Thoracic aorta (tissue), 2 donors: ENCODE measurements around the gene CKS1B. TPM values are rescaled to one million over a fixed set of nuclear protein-coding genes. Genes with fewer than 3 reads are reported as not detected.

Experiments used
- ATAC-seq: fragments of 150-250 bp; one replicate; pipeline ENCODE4 v1.8.0; 2017; ENCODE audit warnings: low read depth; ENCODE audit not compliant: insufficient number of reproducible peaks, low FRiP score
- DNase-seq: peaks from one replicate; pipeline ENCODE4 v3.0.0-alpha.2; 2020; ENCODE audit warnings: low spot score
- H3K27ac ChIP-seq, 2 donors: fragments of 200-600 bp; sonication (generic); 1 replicate in 1 of 2; 2 replicates in 1 of 2; pipeline ENCODE4 v1.5.1; 2016; ENCODE audit warnings: mild to moderate bottlenecking in 2 of 2, moderate library complexity in 2 of 2
- H3K27me3 ChIP-seq: fragments of 200-600 bp; sonication (generic); replicated peaks from 2 replicates; pipeline ENCODE4 v1.6.0; 2016; ENCODE audit warnings: mild to moderate bottlenecking; ENCODE audit not compliant: insufficient read depth
- H3K36me3 ChIP-seq: fragments of 200-600 bp; sonication (generic); one replicate; pipeline ENCODE4 v1.5.1; 2016
- H3K4me1 ChIP-seq, 2 donors: fragments of 200-600 bp; sonication (generic); 1 replicate in 1 of 2; 2 replicates in 1 of 2; pipeline versions ENCODE4 v1.5.1 to v1.6.0; 2016; ENCODE audit warnings: low read depth in 2 of 2, mild to moderate bottlenecking in 1 of 2; ENCODE audit not compliant: control insufficient read depth in 1 of 2
- H3K4me3 ChIP-seq: fragments of 200-600 bp; sonication (generic); 2 replicates; pipeline ENCODE4 v1.5.1; 2016; ENCODE audit warnings: mild to moderate bottlenecking
- H3K9me3 ChIP-seq: fragments of 200-600 bp; sonication (generic); 2 replicates; pipeline ENCODE4 v1.5.1; 2016
- total RNA-seq, 2 donors: library from RNA; depleted of rRNA; stranded (reverse); fragments of >200 nt; gene quantifications; one replicate each; pipeline versions ENCODE4 v1.1.0 to v1.2.3, GENCODE V29; 2016
- TF ChIP-seq, protein P1 (sequence below): fragments of 200-600 bp; sonication (generic); IDR thresholded peaks from one replicate; pipeline ENCODE4 v1.5.1; 2019; ENCODE audit warnings: antibody characterized with exemption

CKS1B gene
- total RNA-seq, 2 donors from 2014 or later = 13.5 to 23.7 TPM

DNA sequence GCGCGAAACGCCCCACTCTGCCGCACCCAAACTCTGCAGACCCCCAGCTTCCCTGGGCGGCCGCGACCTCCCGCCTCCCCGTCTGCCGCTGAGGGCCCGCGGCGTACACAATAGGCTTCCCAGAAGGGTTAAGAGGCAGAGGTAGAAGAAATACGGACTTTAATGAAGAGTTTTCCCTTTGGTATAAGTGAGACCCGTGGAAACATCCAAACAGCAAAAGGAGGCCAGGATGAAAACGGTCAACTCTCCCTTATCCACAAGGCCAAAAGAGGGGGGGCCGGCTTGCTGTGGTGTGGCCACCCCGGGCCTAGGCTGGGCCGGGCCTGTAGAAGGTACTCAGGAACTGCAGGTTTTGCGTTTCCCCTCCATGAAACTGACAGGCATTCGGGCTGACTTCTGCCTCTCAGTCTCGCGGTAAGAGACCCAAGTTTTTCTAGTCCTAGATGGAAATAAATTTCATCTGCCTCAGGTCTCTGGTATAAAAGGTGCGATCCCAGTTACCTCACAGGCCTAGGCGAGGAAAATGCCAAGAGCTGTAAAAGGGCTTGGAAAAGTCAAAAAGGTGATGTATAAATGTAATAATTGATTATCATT lies 12.2 kb upstream of the CKS1B start:
- ATAC-seq (no peak), DNase-seq (no peak)
- no peaks in the 10 kb centered on the region for H3K27me3 ChIP-seq
- peaks cover 40% of the 10 kb centered on the region for H3K36me3 ChIP-seq
- H3K4me1 ChIP-seq = peaks cover 13 to 24% of the 10 kb centered on the region in 2 donors
- H3K4me3 ChIP-seq = peak overlapping the region; percentile 91
- H3K9me3 ChIP-seq = no peaks in the 10 kb centered on the region
- TF ChIP-seq, protein P1, sequence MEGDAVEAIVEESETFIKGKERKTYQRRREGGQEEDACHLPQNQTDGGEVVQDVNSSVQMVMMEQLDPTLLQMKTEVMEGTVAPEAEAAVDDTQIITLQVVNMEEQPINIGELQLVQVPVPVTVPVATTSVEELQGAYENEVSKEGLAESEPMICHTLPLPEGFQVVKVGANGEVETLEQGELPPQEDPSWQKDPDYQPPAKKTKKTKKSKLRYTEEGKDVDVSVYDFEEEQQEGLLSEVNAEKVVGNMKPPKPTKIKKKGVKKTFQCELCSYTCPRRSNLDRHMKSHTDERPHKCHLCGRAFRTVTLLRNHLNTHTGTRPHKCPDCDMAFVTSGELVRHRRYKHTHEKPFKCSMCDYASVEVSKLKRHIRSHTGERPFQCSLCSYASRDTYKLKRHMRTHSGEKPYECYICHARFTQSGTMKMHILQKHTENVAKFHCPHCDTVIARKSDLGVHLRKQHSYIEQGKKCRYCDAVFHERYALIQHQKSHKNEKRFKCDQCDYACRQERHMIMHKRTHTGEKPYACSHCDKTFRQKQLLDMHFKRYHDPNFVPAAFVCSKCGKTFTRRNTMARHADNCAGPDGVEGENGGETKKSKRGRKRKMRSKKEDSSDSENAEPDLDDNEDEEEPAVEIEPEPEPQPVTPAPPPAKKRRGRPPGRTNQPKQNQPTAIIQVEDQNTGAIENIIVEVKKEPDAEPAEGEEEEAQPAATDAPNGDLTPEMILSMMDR = no peak
- peak overlapping the region; percentile 96 to 97 for H3K27ac ChIP-seq

DNA sequence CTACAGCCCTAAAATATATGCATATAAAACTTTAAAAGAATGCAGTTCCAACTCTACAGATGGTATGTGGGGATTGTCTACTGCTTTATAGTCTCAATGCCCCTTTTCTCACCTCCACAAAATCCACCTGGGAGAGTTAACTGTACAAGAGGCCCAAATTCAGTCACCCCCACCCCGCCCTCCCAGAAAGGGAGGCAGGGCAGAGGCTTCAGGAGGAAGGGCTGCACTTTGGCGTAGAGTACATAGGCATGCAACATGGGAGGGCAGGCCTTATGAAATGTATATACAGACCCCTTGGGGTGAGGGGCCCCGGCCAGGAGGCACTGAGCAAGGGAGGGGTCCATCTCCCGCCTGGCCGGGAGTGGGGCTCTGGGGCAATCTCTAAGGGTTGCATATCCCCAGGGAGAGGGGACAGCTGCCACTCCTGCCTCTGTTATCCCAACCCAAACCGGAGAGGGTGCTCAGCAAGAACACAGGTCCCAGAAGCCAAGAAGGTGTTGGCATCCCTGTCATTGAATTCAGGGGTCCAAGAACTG lies 11.6 kb upstream of the CKS1B start:
- H3K36me3 ChIP-seq = peaks cover 44% of the 10 kb centered on the region
- ATAC-seq (no peak), DNase-seq (no peak)
- TF ChIP-seq, protein P1 = no peak
- H3K4me3 ChIP-seq = peak overlapping the region; percentile 91
- peaks cover 12 to 21% of the 10 kb centered on the region in 2 donors for H3K4me1 ChIP-seq
- no peaks in the 10 kb centered on the region for H3K27me3 ChIP-seq
- peak overlapping the region in 1 of 2 donors; percentile 97 for H3K27ac ChIP-seq
- H3K9me3 ChIP-seq = no peaks in the 10 kb centered on the region

DNA sequence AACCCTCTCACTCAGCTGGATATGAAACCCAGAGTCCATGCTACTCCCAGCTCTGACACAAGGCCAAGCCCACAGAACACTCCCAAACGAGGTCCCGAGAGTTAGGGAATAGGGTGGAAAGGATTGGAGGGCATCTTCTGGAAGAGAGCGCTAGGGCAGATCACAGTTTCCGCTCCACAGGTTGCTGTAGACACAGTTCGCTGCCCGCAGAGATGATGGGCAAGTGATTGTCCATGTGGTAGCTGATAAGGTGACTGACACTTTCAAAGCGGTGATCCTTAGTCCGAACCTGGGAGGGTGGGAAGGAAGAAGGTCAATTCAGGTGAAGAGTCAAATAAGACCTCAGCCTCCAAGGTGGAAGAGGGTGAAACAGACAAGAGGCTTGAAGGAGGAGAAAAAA lies 10.8 kb upstream of the CKS1B start:
- no peak overlapping the region for H3K27ac ChIP-seq

DNA sequence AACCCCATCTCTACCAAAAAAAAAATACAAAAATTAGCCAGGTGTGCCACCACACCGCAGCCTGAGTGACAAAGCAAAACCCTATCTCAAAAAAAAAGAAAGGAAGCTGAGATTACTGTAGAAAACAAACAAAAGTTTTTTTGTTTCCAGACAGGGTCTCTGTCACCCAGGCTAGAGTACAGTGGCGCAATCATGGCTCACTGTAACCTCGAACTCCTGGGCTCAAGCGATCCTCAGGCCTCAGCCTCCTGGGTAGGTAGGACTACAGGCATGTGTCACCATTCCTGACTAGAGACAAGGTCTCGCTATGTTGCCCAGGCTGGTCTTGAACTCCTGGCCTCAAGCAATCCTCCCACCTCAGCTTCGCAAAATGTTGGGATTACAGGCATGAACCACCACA lies 10.1 kb upstream of the CKS1B start:
- Histone ChIP-seq H3K36me3 (peaks cover 36% of the 10 kb centered on the region), H3K27me3 (no peaks in the 10 kb centered on the region), H3K9me3 (no peaks in the 10 kb centered on the region), H3K27ac (no peak overlapping the region), H3K4me3 (no peak overlapping the region), H3K4me1 (peaks cover 18 to 30% of the 10 kb centered on the region in 2 donors)
- no peak for ATAC-seq
- TF ChIP-seq, protein P1 = no peak
- no peak for DNase-seq

More for the DNA sequence above, 10.8 kb upstream of the CKS1B start:
- H3K36me3 ChIP-seq = peaks cover 41% of the 10 kb centered on the region
- H3K4me3 ChIP-seq = no peak overlapping the region
- TF ChIP-seq, protein P1 = no peak
- DNase-seq = no peak
- H3K9me3 ChIP-seq = no peaks in the 10 kb centered on the region
- ATAC-seq = no peak
- H3K27me3 ChIP-seq = no peaks in the 10 kb centered on the region
- peaks cover 13 to 22% of the 10 kb centered on the region in 2 donors for H3K4me1 ChIP-seq

DNA sequence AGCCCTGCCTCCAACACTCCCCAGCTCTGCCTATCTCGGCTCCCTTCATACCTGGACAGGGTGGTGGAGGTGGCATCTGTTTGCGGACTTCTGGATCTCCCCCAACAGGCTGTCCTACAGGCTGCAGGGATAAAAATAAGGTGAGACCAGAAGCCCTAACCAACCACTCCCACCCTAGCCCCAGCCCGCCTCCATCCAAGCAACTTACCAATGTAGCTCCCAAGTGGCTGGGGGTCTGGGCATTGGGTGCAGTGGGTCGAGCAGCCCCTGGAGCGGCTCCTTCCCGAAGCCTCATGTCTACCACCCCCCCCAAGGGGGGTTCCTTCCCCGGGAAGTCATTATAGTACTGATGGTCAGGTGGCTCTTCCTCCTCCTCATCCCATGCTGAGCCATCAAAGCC lies 8.4 kb upstream of the CKS1B start:
- H3K27ac ChIP-seq = no peak overlapping the region
- peaks cover 33% of the 10 kb centered on the region for H3K36me3 ChIP-seq

More for the DNA sequence above, 8.4 kb upstream of the CKS1B start:
- ATAC-seq = no peak
- Histone ChIP-seq H3K4me3 (no peak overlapping the region), H3K4me1 (peaks cover 24 to 38% of the 10 kb centered on the region in 2 donors), H3K27me3 (no peaks in the 10 kb centered on the region), H3K9me3 (no peaks in the 10 kb centered on the region)
- DNase-seq = no peak
- TF ChIP-seq, protein P1 = no peak
